GM21381 (cell line): ENCODE measurements around the gene OR2A1.
"Not testable (repeated sequence)": the region's sequence is repeated elsewhere in the genome, so short reads cannot be mapped to it uniquely, and the experiment has no call there.

Experiments
- ATAC-seq: cut with Tn5 transposase; IDR thresholded peaks from one replicate; pipeline ENCODE4 v1.9.1; 2021; ENCODE audit warnings: mild to moderate bottlenecking, moderate library complexity; ENCODE audit not compliant: unreplicated experiment

The OR2A1 gene, protein sequence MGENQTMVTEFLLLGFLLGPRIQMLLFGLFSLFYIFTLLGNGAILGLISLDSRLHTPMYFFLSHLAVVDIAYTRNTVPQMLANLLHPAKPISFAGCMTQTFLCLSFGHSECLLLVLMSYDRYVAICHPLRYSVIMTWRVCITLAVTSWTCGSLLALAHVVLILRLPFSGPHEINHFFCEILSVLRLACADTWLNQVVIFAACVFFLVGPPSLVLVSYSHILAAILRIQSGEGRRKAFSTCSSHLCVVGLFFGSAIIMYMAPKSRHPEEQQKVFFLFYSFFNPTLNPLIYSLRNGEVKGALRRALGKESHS

DNA sequence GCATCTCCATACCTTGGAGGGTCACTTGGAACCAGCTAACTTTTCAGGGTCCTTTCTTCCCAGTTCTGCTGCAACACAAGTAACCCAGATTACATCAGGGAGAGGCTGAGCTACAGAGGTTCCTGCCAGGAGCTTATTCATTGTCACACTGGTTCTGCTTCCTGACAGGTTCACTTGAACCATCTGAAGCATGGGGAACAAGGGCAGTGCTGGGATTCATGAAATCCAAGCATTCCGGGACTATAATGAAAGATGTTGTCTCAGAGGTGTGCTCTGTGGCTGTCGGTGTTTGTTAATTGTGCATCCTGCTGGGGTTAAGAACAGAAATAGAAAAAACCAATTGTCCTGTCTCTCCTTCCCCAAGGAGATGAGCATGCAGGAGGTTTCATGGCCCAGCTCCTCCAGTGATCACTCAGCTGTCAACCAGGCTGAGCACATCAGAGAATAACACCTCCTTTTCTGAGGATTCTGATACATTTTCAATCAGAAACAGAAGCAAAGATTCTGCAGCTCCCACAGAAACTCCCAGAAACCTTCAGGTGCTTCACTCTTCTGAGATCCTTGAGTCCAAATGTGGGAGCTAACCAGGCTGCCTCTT is at the start of gene OR2A1:
TSS of gene OR2A1 (plus strand) at position 548 of the 598 bp plus-strand sequence. CDS start 5,706 bp downstream, outside the sequence.
- not testable (repeated sequence) for ATAC-seq

DNA sequence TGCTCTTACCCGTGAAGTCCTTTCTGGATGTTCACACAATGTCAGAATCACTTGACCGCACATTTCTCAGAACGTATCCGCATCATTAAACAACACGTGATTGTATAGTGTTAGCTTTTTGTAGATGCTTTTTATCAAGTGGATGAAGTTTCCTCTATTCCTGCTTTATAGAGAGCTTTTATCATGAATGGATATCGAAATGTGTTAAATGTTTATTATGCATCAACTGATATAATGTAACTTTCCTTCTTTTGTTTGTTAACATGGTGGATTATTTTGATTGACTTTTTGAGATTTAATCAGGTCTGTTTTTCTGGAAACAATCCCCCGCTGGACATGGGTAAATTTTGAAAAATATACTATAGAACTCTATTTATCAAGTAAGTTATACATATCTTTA is 47.5 kb upstream of the OR2A1 start, which contains the start of gene OR2A7:
TSS of gene OR2A7 (minus strand) at position 101 of the 400 bp plus-strand sequence. CDS start 5,164 bp downstream, outside the sequence.
- not testable (repeated sequence) for ATAC-seq

DNA sequence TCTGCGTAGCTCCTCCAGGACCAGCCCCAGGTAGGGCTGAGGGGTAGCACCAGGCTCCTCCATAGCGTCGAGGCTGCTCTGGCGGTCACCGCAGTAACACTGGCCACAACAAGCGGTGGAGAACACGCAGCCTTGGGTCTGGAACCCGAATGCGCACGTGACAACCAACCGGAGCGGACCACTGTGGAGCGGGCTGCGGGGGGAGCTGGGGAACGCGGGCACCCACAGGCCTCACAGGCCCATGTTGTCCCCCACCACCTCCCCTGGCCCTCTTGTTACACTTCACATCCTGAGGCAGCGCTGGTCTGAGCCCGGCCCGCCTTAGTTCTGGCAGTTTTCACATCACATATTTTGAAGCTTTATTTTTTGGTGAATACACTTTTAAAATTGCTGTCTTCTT is 43.0 kb upstream of the OR2A1 start, which contains the start of gene CTAGE8:
TSS of gene CTAGE8 (minus strand) at position 101 of the 400 bp plus-strand sequence. CDS start at position 63, 38 bp downstream.
- not testable (repeated sequence) for ATAC-seq

GRCh38 chr7:144275281-144275680 is 36.9 kb upstream of the OR2A1 start:
- not testable (repeated sequence) for ATAC-seq

GRCh38 chr7:144280010-144280409 is 32.2 kb upstream of the OR2A1 start:
- not testable (repeated sequence) for ATAC-seq

DNA sequence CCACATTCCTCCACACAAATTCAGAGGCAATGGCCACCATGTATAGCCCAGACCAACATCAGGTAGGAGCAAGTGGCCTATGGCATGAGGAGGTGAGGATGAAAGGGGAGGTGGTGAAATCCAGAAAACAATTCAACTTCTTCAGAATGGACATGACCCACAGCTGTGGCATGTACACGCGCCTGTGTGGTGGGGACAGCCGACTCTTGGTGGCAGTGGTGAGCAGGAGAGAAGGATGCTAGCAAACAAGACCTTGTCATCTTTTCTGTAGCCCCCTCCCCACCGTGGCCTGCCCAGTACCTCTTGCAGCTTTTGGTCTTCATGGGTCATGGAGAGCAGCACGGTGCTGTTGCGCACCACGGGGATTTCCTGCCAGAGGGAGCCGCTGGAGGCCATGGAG is 30.2 kb upstream of the OR2A1 start:
- ATAC-seq: not testable (repeated sequence)

DNA sequence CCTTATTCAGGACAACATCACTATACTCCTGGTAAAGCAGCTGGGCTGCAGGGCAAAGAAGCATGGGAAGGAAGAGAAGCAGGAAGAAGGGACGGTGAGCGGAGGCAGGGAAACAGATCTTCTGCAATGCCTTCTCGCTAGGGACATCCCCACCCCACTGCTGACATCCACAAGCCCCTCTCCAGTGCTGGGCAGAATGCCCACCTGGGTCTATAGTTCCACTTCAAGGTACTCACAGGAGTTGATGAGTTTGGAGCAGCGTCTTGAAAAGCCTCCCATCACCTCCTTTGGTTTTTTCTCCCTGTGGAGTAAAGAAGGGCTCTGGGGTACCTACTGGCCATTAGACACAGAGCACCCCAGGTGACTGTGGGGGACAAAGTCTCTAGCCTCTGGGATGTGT is 29.7 kb upstream of the OR2A1 start:
- ATAC-seq: not testable (repeated sequence)

GRCh38 chr7:144283716-144284115 is 28.5 kb upstream of the OR2A1 start:
- not testable (repeated sequence) for ATAC-seq

- not testable (repeated sequence) for ATAC-seq
These were observed 24.9 kb upstream of the OR2A1 start for GRCh38 chr7:144287171-144287784.

DNA sequence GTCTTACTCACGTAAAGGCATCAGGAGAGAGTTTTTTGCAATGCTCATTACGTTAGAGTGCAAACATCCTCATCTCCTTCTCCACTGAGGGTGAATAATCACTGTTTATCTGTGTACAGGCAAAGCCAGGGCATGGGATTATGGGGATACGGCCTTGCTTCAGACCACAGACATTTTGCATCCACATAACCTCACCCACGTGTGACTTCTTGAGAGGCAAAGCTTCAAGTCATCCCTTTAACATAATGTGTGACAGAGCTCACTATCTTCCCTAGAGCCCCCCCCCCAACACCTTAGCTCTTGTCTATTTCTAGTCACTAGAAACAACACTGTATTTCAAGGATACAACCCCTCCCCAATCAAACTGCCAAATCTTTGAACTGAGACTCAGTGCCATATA is 20.6 kb upstream of the OR2A1 start:
- ATAC-seq: not testable (repeated sequence)

- not testable (repeated sequence) for ATAC-seq
These were observed 19.6 kb upstream of the OR2A1 start for GRCh38 chr7:144292384-144293161.

GRCh38 chr7:144293794-144294499 is 18.3 kb upstream of the OR2A1 start:
- ATAC-seq: peak; percentile 76

DNA sequence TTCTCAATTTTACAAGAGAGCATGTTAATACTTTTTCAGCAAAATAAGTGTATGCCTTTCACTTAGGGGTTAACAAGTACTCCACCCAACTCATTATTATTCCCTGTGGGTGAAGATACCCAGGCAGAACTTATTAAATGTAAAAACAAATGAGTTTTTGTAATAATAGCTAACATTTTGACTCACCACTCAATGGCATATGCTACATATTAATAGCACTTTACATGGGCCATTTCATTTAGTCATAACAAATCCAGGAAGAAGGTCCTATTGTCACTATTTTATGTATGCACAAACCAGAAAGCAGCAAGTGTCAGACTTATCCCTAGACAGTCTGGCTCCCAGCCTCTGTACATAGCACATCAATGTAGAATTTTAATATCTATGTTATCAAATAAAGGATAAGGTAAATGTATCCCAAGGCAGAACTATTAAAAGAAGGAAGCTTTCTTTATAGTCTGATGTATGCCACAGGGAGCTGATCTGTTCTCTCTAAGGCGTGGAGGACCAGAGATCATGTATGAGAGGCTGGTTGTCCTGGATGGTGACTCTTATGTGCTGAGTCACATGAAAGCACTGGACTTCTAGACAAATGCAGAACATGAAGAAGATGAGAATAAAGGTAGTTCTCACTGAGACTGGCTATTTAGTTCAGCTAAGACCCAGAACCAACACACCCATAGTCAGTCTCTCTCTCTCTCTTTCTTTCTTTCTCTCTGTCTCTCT is 9.5 kb upstream of the OR2A1 start:
- ATAC-seq: not testable (repeated sequence)

- ATAC-seq: not testable (repeated sequence)
These were observed 8.6 kb upstream of the OR2A1 start for GRCh38 chr7:144303607-144304006.

- ATAC-seq: not testable (repeated sequence)
These were observed 7.1 kb upstream of the OR2A1 start for GRCh38 chr7:144305156-144305555.

GRCh38 chr7:144309702-144310101 is 2.5 kb upstream of the OR2A1 start:
- not testable (repeated sequence) for ATAC-seq

- not testable (repeated sequence) for ATAC-seq
These were observed 1.0 kb upstream of the OR2A1 start for GRCh38 chr7:144311218-144311617.

DNA sequence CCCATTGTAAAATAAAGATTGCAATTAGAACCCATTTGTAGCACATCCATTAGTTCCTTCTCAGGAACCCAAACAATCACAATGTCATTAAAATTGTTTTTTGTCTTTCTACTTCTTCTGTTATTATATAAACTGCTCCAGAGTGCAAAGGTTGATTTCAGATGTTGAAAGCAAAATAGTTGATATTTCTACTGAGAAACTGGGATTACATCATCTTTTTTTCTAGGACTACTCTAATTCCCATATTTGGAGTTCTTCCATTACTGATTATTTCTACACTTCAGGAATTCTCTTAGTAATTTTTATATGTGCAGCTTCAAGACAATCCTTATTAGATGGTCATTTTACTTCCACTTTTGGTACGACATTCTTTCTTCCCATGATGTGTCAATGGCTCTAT is 5.3 kb downstream of the OR2A1 start:
- not testable (repeated sequence) for ATAC-seq

DNA sequence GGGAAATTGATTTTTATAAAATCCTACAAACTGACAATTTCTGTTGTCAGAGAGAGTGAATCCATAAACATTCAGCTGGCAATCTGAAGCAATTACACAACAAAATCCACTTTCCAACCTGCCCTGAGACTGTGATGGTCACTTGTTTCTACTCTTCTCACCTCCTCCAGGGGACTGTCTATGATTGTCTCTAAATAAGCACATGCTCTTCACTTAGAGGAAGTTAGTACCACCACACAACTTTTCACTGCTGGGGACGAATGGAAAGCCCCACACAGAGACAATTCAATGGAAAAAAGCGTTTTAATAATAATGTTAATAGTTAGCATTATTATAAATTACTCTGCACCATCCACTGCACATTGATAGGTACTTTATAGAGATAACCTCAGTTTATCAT is 7.3 kb downstream of the OR2A1 start:
- not testable (repeated sequence) for ATAC-seq
